Mesenchymal stem cell (in vitro differentiated cells and primary cell): ENCODE data around the gene MRPL24.
A peak's percentile ranks its signal among the peaks of the same experiment; 100 is the strongest.
"Not testable (repeated sequence)": the region's sequence is repeated elsewhere in the genome, so short reads cannot be mapped to it uniquely, and the experiment has no call there.

ENCODE experiments used
- DNase-seq: peaks from one replicate; pipeline ENCODE4 v3.0.0-alpha.2; 2013
- H2AFZ ChIP-seq: one replicate; pipeline ENCODE4 v1.6.1; 2013; ENCODE audit warnings: low read depth, mild to moderate bottlenecking, control low read depth, inconsistent platforms, low read length, moderate library complexity
- H2AK5ac ChIP-seq: 2 replicates; pipeline ENCODE4 v1.6.1; 2013; ENCODE audit warnings: low read length, moderate library complexity, mild to moderate bottlenecking, inconsistent platforms; ENCODE audit not compliant: severe bottlenecking
- H2BK120ac ChIP-seq: one replicate; pipeline ENCODE4 v1.6.1; 2013; ENCODE audit warnings: low read depth, mild to moderate bottlenecking, inconsistent platforms, low read length, moderate library complexity
- H2BK12ac ChIP-seq, 2 experiments: one replicate each; pipeline ENCODE4 v1.6.1; 2013; ENCODE audit warnings: inconsistent platforms in 2 of 2, low read length in 2 of 2, mild to moderate bottlenecking in 2 of 2, moderate library complexity in 2 of 2, control low read depth in 1 of 2
- H2BK15ac ChIP-seq: one replicate; pipeline ENCODE4 v1.6.1; 2013; ENCODE audit warnings: mild to moderate bottlenecking, low read depth, inconsistent platforms; ENCODE audit not compliant: poor library complexity, severe bottlenecking
- H2BK5ac ChIP-seq: 2 replicates; pipeline ENCODE4 v1.6.1; 2013; ENCODE audit warnings: low read depth, mild to moderate bottlenecking, low read length, control low read depth, inconsistent platforms; ENCODE audit not compliant: poor library complexity, severe bottlenecking
- H3K14ac ChIP-seq, 2 experiments: one replicate each; pipeline ENCODE4 v1.6.1; 2013; ENCODE audit warnings: inconsistent platforms in 2 of 2, low read length in 2 of 2, control low read depth in 1 of 2, mild to moderate bottlenecking in 1 of 2, moderate library complexity in 1 of 2
- H3K18ac ChIP-seq, 2 experiments: one replicate each; pipeline ENCODE4 v1.6.1; 2013; ENCODE audit warnings: inconsistent platforms in 2 of 2, low read length in 2 of 2, control low read depth in 1 of 2, low read depth in 1 of 2, mild to moderate bottlenecking in 1 of 2
- H3K23ac ChIP-seq, 2 experiments: one replicate each; pipeline ENCODE4 v1.6.1; 2013; ENCODE audit warnings: inconsistent platforms in 2 of 2, low read length in 2 of 2, mild to moderate bottlenecking in 2 of 2, moderate library complexity in 2 of 2, control low read depth in 1 of 2
- H3K27ac ChIP-seq: 2 replicates; pipeline ENCODE4 v1.5.1; 2013; ENCODE audit warnings: mild to moderate bottlenecking, moderate library complexity, low read length, control low read depth, inconsistent platforms; ENCODE audit not compliant: poor library complexity, severe bottlenecking
- H3K27me3 ChIP-seq, 2 experiments: 2 replicates each; pipeline versions ENCODE4 v1.6.1 to v1.7.0; 2013; ENCODE audit warnings: low read length in 2 of 2, mild to moderate bottlenecking in 2 of 2, moderate library complexity in 2 of 2, control low read depth in 1 of 2, inconsistent platforms in 1 of 2; ENCODE audit not compliant: control insufficient read depth in 1 of 2, insufficient read depth in 1 of 2
- H3K36me3 ChIP-seq, 2 experiments: 2 replicates each; pipeline versions ENCODE4 v1.6.1 to v1.7.0; 2013; ENCODE audit warnings: low read length in 2 of 2, control low read depth in 1 of 2, inconsistent platforms in 1 of 2, low read depth in 1 of 2, mild to moderate bottlenecking in 1 of 2; ENCODE audit not compliant: insufficient read depth in 2 of 2, control insufficient read depth in 1 of 2
- H3K4ac ChIP-seq, 2 experiments: one replicate each; pipeline ENCODE4 v1.6.1; 2013; ENCODE audit warnings: inconsistent platforms in 2 of 2, low read length in 2 of 2, mild to moderate bottlenecking in 2 of 2, moderate library complexity in 2 of 2, control low read depth in 1 of 2, low read depth in 1 of 2
- H3K4me1 ChIP-seq: 2 replicates; pipeline ENCODE4 v1.6.1; 2013; ENCODE audit warnings: low read depth, low read length, control low read depth; ENCODE audit not compliant: control insufficient read depth, insufficient read depth
- H3K4me2 ChIP-seq: 2 replicates; pipeline ENCODE4 v1.6.1; 2013; ENCODE audit warnings: low read length, mild to moderate bottlenecking, inconsistent platforms; ENCODE audit not compliant: poor library complexity, severe bottlenecking
- H3K4me3 ChIP-seq, 2 experiments: 2 replicates each; pipeline versions ENCODE4 v1.5.1 to v1.7.0; 2013; ENCODE audit warnings: low read length in 2 of 2, mild to moderate bottlenecking in 2 of 2, control low read depth in 1 of 2, low read depth in 1 of 2; ENCODE audit not compliant: insufficient read depth in 1 of 2
- H3K79me1 ChIP-seq: replicated peaks from 2 replicates; pipeline ENCODE4 v1.6.1; 2013; ENCODE audit warnings: mild to moderate bottlenecking, control low read depth, low read length, inconsistent platforms; ENCODE audit not compliant: poor library complexity, severe bottlenecking
- H3K9ac ChIP-seq: 2 replicates; pipeline ENCODE4 v1.7.0; 2013; ENCODE audit warnings: mild to moderate bottlenecking, low read length, moderate library complexity
- H3K9me3 ChIP-seq: 2 replicates; pipeline ENCODE4 v1.7.0; 2013; ENCODE audit warnings: mild to moderate bottlenecking, low read length; ENCODE audit not compliant: control insufficient read depth
- H4K8ac ChIP-seq: one replicate; pipeline ENCODE4 v1.6.1; 2013; ENCODE audit warnings: inconsistent platforms, mild to moderate bottlenecking, low read length, moderate library complexity
- H4K91ac ChIP-seq: one replicate; pipeline ENCODE4 v1.6.1; 2013; ENCODE audit warnings: mild to moderate bottlenecking, low read length, inconsistent platforms
- WGBS: methylation state at CpG from one replicate; pipeline ENCODE4 v1.1.7; 2013; ENCODE audit warnings: mixed read lengths; 5-methylcytosine and 5-hydroxymethylcytosine counted together

The MRPL24 gene

GRCh38 chr1:156760092-156760795, 19.4 kb upstream of the MRPL24 start:
- 82% methylated on average over 5 of the region's 6 CpGs for WGBS
- Histone ChIP-seq H2BK5ac (no peak overlapping the region), H3K36me3 (no peaks in the 10 kb centered on the region)

GRCh38 chr1:156757572-156758253, 16.8 kb upstream of the MRPL24 start:
- H2BK12ac ChIP-seq, H3K27me3 ChIP-seq, H4K91ac ChIP-seq, H3K14ac ChIP-seq, H3K9me3 ChIP-seq, H3K36me3 ChIP-seq, H3K18ac ChIP-seq, H3K27ac ChIP-seq, H2AK5ac ChIP-seq, H3K4me3 ChIP-seq, H2BK15ac ChIP-seq, H3K9ac ChIP-seq, H4K8ac ChIP-seq, H3K4me2 ChIP-seq, H2AFZ ChIP-seq, H2BK5ac ChIP-seq, H3K23ac ChIP-seq, DNase-seq, H2BK120ac ChIP-seq, H3K4ac ChIP-seq, H3K4me1 ChIP-seq: not testable (repeated sequence)
- H3K79me1 ChIP-seq: peaks cover 12% of the 10 kb centered on the region
- 96% methylated on average over 10 of the region's 10 CpGs for WGBS

More at GRCh38 chr1:156760092-156760795, 19.4 kb upstream of the MRPL24 start:
- Histone ChIP-seq H3K27ac (no peak overlapping the region), H3K4ac (no peak overlapping the region), H2BK12ac (no peak overlapping the region), H3K14ac (no peak overlapping the region), H3K9me3 (no peaks in the 10 kb centered on the region), H3K18ac (no peak overlapping the region), H2AK5ac (no peak overlapping the region), H3K23ac (no peak overlapping the region), H3K9ac (no peak overlapping the region), H2BK120ac (no peak overlapping the region), H2BK15ac (no peak overlapping the region), H4K91ac (no peak overlapping the region), H3K4me3 (no peak overlapping the region), H3K4me2 (no peak overlapping the region), H3K27me3 (no peaks in the 10 kb centered on the region), H2AFZ (no peak overlapping the region), H4K8ac (no peak overlapping the region), H3K4me1 (peaks cover 3% of the 10 kb centered on the region), H3K79me1 (peaks cover 6% of the 10 kb centered on the region)
- no peak for DNase-seq

- Histone ChIP-seq H2BK12ac (no peak overlapping the region), H3K27me3 (no peaks in the 10 kb centered on the region), H2AK5ac (no peak overlapping the region), H2BK5ac (no peak overlapping the region), H3K14ac (no peak overlapping the region), H3K27ac (no peak overlapping the region), H3K4me1 (peaks cover 7% of the 10 kb centered on the region), H2BK120ac (no peak overlapping the region), H3K9ac (no peak overlapping the region), H4K91ac (no peak overlapping the region), H2AFZ (no peak overlapping the region), H3K23ac (no peak overlapping the region), H3K4me2 (no peak overlapping the region), H3K9me3 (no peaks in the 10 kb centered on the region), H3K36me3 (peaks cover 0 to 2% of the 10 kb centered on the region in 2 experiments), H3K4me3 (no peak overlapping the region), H3K79me1 (peaks cover 12% of the 10 kb centered on the region), H3K4ac (no peak overlapping the region), H3K18ac (no peak overlapping the region), H4K8ac (no peak overlapping the region), H2BK15ac (peak overlapping the region; percentile 28)
- no peak for DNase-seq
- 93% methylated on average over 1 of the region's 1 CpG for WGBS
Measured at GRCh38 chr1:156756355-156756754, 15.5 kb upstream of the MRPL24 start.

- H3K79me1 ChIP-seq: peaks cover 12% of the 10 kb centered on the region
Measured at GRCh38 chr1:156755527-156755950, 14.7 kb upstream of the MRPL24 start.

More at GRCh38 chr1:156755527-156755950, 14.7 kb upstream of the MRPL24 start:
- Histone ChIP-seq H3K27ac (no peak overlapping the region), H2AK5ac (no peak overlapping the region), H4K91ac (no peak overlapping the region), H2BK12ac (no peak overlapping the region), H3K23ac (no peak overlapping the region), H2BK15ac (no peak overlapping the region), H3K4ac (no peak overlapping the region), H4K8ac (no peak overlapping the region), H3K14ac (no peak overlapping the region), H3K9ac (no peak overlapping the region), H2BK120ac (no peak overlapping the region), H2BK5ac (no peak overlapping the region), H3K4me2 (no peak overlapping the region), H3K4me3 (no peak overlapping the region), H3K36me3 (peaks cover 0 to 2% of the 10 kb centered on the region in 2 experiments), H3K27me3 (no peaks in the 10 kb centered on the region), H3K18ac (no peak overlapping the region), H3K4me1 (peaks cover 7% of the 10 kb centered on the region), H3K9me3 (no peaks in the 10 kb centered on the region), H2AFZ (no peak overlapping the region)
- DNase-seq: no peak
- WGBS: 100% methylated on average over 3 of the region's 5 CpGs
